ENCODE results near the gene GABRB1.

DNA sequence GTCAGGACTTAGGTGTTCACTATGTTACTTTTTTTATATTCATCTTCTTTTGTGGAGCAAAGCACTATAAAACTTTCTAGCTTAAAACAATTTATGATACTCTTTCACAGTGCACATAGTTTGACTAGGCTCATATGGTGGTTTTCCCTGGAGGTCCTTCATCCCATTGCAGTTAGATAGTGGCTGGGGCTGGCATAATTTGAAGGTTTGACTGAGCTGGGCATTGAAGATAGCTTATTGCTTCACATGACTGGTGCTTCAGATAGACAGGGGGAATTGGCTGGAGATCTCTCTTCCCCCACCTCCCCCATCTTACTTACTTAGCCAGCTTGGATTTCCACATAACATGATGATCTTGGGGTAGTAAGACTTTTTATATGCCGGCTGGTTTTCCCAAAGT lies 31.0 kb upstream of the GABRB1 start:
- TF ChIP-seq, protein P1, sequence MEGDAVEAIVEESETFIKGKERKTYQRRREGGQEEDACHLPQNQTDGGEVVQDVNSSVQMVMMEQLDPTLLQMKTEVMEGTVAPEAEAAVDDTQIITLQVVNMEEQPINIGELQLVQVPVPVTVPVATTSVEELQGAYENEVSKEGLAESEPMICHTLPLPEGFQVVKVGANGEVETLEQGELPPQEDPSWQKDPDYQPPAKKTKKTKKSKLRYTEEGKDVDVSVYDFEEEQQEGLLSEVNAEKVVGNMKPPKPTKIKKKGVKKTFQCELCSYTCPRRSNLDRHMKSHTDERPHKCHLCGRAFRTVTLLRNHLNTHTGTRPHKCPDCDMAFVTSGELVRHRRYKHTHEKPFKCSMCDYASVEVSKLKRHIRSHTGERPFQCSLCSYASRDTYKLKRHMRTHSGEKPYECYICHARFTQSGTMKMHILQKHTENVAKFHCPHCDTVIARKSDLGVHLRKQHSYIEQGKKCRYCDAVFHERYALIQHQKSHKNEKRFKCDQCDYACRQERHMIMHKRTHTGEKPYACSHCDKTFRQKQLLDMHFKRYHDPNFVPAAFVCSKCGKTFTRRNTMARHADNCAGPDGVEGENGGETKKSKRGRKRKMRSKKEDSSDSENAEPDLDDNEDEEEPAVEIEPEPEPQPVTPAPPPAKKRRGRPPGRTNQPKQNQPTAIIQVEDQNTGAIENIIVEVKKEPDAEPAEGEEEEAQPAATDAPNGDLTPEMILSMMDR (IDR thresholded peaks at IDR 0.05) = no peak
- TF ChIP-seq POLR2A (IDR thresholded peaks at IDR 0.05) = no peak

All from thyroid gland (tissue), 4 donors.